GM19463 (cell line): ENCODE results near the gene PRKCZ.

Experiments used
- ATAC-seq: cut with Tn5 transposase; IDR thresholded peaks from one replicate; pipeline ENCODE4 v1.9.1; 2021; ENCODE audit warnings: mild to moderate bottlenecking, moderate library complexity; ENCODE audit not compliant: unreplicated experiment

The PRKCZ gene

DNA sequence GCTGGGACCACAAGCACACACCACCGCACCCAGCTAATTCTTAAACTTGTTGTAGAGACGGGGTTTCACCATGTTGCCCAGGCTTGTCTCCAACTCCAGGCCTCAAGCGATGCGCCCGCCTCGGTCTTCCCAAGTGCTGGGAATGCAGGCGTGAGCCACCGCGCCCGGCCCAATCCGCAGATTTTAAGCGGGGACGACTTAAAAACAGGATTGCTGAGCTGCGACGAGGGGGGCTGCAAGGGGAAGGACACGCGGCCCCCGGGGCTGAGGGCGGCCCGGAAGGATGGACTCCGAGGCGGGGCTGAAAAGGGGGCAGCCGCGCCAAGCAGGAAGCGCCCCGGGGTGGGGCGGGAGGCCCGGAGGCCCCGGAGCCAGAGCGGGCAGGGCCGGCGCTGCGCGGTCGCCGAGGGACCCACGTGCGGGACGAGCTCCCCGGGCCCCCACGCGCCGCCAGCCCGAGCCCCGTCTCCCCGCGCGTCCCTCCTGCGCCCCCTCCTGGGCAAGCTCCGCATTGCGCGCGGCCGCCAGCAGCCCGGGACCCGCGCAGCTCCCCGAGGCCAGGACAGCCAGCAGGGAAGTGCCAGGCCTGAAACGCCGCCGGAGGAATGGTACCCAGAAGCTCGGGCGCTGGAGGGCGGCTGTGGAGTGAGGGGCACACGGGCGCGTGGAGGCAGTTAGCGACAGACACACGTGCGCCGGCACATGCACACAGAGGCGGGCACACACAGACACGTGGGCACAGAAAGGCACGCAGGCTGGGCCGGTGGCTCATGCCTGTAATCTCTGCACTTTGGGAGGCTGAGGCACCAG, 5.5 kb upstream of the PRKCZ start:
- no peak for ATAC-seq

DNA sequence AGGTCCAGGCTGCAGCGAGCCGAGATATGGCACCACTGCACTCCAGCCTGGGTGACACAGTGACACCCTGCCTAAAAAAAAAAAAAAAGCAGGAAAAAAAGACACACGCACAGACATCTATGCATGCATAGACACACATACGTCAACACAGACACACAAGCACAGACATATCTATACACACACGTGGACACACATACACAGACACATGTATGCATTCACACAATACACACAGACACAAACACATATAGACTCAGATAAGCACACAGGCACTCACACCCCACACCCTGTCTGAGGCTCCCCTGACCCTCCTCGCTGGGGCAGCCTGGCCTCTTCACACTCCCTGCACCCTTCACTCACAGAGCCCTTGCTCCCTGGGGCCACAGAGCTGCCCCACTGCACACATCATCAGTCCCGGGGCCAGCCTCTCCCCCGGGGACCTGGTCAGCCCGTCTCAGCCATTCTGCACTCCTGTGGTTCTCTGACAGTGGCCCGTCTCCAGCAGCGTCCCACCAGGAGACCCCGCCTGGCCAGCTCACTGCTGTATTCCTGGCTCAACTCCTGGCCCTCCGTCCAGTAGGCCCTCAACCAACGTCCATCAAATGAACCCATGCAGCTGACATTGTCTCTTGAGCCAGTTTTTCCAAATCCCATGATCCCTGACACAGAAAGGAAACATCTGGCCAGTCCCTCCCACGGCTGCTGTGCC, 4.6 kb upstream of the PRKCZ start:
- ATAC-seq, result no peak

DNA sequence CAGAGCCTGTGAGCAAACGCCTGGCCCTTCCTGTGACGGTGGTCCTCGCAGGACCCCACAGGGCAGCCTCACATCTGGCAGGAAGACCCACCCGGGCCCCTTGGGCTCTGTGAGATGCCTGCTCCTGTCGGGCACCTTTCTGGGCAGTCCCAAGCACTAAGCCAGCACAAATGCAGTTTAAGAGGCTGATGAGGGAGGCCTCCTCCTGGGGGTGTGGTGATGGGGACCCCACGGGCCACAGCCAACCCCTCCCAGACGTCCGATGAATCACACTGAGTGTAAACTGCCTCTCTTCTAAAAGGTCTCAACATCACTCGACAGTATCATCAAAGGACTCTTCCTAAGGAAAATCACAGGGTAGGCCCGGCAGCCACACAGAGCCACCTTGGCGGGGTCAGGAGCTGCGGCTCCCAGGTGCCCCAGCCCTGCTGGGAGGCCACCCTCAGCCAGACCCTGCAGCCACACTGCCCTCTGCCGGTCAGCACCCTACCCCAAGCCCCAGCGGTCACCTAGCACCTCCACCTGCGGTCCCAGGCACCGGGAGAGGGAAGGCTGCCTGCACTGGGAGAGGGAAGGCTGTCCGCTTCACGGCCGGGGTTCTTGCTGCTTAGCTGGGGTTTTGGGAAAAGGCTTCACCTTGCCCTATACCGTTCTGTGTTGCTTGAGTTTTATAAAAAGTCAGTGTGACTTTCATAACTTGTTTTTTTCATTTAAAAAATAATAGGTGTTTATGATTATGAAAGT, 3.9 kb upstream of the PRKCZ start:
- ATAC-seq, result no peak

DNA sequence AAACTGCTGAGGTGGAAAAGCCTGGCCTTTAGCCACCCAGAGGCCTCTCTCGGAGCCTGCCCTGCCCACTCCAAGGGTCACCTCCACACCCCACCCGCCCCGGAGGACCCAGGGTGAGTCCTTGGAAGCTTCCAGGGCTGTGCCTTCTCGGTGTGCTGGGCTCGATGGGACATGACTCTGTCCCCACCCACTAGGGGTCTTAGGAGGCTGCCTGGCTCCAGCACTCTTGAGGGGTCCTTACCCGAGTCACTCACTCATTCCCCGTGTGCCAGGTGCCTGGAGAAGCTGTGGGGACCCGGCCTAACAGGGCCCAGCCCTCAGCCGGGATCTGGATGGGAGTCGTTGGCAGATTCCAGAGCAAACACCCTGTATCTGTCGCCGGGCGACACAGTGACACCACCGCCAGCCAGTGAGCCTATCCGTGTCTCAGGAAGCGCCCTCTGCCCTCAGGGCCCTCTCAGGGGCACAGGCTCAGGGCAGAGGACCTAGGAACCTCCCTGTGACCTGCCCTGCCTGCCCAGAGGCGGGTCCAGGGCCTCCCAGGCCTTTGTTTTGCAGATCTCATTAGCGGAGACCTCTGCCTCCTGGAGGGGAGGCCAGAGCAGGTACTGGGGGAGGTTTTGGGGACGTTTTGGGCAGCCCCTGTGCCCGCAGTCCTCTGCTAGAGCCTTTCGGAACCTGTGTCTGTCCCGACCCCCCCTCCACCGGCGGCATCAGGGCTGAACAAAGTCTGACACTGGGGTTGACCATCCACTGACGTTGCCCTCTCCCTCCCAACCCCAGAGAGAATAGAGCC, 3.1 kb upstream of the PRKCZ start:
- ATAC-seq, result no peak

DNA sequence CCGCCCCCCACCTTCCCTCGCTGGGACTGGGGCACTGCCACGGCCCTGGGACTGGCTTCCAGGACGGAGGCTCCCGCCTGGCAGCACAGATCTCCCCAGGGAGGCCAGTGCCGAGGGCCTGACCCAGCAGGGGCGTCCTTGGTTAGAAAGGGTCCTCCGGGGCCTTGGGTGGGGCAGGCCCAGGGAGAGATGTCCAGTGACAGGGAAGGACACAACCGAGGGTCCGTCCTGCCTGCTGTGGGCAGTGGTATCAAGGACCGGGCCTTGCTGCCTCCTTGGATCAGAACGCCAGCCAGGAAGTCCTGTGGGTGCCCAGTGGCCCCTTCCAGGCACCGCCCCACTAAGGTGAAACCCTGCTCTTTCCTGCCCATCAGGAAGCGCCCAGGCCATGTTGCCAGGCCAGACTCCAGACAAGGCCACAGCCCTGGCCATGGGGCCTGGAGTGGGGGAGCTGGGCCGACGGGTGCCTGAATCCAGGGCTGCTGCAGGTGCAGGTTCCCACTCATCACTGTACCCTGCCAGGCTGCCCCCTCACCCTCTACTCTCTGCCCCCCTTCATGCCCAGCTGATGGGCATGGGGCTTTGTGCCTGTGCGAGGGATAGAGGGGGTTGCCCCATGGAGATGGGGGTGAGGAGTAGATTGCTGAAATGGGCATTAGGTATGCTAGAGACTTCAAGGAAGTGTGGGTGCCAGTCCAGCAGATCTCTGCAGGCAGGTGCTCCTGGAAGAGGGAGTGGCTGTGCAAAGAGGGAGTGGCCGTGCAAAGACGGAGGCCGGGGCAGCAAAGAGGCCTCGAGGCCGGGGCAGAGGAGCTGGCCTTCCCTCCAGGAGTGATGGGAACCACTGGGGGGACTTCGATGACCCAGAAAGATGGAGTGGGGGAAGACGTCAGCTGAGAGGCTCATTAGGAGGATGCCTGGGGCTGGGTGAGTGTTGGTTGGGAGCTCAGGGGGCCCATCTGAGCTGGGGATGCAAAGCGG, 2.2 kb upstream of the PRKCZ start:
- no peak for ATAC-seq

DNA sequence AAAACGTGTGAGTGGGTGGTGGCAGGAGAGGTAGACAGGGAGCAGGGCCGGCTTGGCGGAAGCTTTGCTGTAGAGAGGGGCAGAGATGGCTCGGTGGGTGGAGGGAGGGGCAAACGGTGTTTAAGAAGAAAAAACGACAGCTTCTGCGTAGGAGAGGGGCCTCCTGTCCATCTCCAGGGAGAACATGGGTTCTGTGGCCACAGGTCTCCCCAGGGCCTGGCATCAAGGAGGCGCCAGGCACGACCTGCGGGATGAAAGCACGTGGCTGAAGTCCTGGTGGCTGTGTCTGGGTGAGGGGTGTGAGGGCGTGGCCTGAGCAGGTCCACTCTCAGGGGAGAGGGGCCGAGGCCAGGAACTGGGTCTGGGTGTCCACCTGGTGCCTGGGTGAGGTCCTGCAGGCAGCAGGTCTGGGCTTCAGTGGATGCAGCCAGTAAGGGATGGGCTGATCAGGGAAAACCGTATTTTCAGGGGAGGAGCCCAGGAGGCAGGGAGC, 940 bp upstream of the PRKCZ start:
- ATAC-seq, result no peak

DNA sequence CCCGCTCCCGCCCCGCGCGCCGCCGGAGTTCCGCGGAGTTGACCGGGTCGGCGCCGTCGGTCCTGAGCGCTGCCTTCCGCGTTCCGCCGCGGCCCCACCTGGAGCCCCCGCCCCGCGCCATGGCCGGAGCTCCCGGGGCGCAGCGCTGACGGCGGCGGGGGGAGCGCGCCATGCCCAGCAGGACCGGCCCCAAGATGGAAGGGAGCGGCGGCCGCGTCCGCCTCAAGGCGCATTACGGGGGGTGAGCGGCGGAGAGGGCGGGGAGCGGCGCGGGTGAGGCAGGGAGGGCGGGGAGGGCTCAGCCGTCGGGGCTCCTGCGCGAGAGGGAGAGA, 216 bp downstream of the PRKCZ start:
- no peak for ATAC-seq

DNA sequence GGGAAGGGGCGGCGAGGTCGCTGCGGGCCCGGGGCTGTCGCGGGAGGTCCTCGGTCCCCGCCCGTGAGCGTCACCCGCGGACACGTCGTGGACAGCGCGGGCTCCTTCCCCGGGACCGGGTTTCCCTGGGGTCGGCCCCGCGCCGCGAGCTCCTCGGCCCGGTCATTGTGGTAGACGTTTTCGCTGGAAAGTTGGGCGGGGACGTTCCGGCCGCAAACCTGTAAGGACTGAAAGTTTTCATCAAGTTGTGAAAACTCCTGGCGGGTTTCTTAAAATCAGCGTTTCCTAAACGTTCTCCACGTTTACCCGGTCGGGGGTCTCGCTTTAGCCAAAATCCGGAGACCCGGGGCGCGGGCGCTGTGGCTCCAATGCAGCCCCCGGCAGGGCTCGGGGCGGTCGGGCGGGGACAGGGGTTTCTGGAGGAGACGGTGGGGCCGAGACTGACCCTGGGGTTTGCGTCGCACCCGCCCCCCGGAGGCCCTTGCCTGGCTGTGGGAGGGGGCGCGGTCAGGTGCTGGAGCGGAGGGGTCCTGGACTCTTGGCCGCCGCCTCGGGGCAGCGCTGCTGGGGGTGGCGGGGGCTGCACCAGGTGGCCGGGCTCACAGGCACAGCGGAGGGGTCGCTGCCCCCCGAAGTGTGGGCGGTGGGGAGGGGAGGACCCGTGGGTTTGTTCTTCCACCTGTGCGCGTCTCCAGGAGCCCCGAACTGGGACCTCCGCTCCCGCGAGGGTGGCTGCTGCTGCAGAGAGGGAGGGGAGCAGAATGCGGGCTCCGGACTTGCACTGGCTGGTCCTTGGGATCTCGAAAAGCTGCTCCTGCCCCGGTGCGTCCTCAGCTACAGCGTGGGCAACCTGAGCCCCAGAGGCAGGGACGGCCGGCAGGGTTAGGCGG, 827 bp downstream of the PRKCZ start:
- ATAC-seq, result no peak

DNA sequence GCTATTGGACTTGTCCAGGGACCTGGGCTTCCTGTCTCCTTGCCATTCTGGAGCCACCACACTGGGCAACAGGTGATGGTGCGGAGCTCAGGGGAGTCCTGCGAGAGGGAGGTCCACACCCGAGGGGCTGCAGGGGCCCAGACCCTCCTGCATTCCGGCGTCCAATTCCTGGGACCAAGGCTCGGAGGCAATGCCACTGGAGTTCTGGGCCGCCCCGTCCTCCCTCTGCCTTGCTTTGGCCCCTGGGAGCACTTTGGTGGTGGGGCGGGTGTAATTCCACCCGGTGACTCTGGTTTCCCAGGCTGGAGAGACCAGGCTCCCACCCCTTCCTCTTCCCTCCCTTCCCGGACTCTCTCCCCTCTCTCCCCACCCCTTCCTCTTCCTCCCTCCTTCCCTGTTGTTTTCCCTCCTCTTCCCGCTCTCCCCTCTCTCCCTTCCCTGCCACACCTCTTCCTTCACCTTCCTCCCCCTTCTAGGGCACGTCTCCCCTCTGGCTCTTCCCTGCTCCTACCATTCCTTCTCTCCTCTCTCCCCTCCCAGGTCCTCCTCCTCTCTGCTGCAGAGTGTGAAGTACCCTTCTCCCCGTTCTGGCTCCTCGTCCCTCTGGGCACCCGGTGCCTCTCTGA, 2.0 kb downstream of the PRKCZ start:
- no peak for ATAC-seq

DNA sequence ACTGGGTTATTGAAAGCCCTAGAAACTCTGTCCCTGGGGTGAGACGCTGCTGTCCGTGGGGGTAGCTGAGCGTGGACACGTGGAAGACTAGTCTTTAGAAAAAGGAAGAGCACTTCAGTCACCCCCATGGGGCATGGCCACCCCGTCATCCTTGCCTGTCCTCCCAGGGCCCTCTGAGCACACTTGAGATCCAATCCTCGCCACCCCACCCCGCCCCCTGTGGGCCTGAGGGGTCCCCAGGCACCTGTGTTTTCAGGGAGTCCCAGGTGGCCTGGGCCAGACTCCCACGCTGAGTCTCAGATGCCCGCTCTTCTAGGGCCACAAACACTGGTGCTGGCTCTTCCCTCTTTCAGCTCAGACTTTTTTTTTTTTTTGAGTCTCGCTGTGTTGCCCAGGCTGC, 2.5 kb downstream of the PRKCZ start:
- no peak for ATAC-seq

DNA sequence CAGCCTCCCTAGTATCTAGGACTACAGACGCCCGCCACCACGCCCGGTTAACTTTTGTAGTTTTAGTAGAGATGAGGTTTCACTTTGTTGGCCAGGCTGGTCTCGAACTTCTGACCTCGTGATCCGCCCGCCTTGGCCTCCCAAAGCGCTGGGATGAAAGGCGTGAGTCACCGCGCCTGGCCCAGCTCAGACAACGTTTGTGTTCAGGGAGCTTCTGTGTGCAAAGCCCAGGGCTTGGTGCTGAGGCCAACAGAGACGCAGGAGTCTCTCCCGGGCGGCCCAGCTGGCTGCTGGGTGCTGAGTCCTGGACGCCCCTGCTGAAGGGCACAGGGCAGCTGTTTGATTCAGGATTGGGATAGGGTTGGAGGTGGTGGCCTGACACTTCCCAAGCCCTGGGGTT, 3.0 kb downstream of the PRKCZ start:
- no peak for ATAC-seq

DNA sequence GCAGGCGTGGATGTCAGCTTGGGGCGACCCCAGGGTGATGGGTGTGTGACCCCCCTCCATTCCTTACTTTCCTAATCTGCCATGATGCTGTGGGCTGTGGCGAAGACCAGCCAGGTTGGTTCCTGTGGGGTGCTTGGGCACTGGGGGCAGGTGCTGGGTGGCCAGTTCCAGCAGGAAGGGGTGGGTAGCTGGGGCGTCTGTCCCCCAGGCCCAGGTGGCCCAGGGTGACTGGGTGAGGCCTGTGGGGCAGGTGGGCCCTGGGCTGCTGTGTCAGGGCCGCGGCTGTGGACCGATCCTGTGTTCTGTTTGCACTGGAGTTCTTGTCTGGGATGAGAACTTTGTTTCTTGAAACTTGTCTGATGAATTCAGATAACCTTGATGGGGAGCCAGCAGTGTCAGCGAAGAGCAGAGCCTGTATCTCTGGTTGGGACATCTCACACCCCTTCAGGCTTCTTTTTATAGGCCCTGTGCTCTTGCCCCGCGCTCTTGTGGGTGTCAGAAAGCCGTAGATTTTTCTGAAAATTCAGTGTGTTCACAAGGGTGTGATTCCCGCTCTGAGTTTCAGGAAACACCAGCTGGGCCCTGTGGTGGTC, 3.7 kb downstream of the PRKCZ start:
- no peak for ATAC-seq

DNA sequence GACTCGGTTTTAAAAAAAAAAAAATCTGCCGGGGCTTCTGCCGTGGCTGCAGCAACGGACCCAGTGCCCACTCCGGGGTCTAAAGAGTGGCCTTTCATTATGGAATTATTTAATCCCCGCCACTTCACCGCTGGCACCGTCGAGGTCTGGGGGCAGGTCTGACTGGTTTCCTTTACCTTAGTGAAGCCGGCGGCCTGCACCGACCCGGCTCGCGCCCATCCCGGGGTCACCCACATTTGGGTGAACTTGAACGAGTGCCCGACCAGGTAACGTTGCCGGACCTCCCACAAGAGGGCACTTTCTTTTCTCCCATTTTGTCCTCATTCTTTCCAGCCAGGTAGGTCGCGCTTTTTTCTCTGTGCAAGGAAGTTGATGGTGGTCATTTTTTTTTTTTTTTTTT, 4.3 kb downstream of the PRKCZ start:
- no peak for ATAC-seq

DNA sequence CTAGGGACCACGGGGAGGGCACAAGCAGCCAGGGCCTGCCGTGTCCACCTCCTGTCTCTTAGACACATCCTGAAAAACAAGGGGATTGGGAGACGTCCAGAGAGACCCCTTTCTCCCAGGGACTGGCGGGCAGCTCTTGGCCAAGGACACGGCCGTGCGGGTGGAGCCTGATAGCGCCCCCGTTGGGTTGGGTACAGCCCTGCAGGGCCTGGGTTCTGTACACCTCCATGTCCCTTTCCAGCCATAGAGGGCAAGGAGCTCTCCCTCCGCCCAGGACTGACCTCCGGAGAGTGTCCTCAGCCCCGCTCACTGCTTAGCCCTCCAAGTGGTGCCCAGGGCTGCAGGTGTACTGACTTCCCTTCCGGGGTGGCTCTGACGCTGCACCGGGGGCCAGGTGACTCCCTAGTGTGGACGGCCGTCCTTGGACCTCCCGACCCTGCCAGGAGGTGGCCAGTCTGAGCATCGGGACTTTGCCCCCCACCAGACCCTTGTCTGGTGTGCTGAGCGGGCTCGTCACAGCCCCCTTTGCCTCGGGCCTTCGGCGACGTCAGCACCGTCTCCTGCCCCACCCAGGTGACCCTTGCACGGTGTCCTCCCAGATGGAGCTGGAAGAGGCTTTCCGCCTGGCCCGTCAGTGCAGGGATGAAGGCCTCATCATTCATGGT, 5.8 kb downstream of the PRKCZ start:
- ATAC-seq, result no peak

DNA sequence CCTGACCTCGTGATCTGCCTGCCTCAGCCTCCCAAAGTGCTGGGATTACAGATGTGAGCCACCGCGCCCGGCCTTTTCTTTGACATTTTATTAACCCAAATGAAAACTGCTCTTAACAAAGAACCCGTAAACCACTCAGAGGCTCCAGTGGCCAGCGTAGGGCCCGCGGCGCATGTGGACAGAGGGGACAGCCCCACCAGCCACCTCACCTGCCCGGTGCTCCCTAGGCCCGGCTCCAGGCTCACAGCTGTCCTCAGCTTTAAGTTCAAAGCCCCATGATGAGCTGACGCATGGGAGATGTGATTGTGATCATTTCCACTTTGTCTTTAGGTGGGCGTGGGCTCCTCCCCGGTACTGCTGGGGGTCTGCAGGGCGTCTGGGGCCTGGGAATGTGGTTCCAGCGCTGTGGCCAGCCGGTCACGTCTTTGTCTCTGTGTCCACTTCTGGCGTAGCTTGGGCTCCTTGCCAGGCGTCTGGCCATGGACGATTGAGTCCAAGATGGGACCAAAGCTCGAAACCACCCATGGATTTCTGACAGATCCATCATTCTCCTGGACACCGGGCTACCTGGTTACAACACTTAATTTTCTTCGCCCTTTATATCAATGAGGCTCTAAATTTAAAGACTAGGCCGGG, 6.9 kb downstream of the PRKCZ start:
- no peak for ATAC-seq

DNA sequence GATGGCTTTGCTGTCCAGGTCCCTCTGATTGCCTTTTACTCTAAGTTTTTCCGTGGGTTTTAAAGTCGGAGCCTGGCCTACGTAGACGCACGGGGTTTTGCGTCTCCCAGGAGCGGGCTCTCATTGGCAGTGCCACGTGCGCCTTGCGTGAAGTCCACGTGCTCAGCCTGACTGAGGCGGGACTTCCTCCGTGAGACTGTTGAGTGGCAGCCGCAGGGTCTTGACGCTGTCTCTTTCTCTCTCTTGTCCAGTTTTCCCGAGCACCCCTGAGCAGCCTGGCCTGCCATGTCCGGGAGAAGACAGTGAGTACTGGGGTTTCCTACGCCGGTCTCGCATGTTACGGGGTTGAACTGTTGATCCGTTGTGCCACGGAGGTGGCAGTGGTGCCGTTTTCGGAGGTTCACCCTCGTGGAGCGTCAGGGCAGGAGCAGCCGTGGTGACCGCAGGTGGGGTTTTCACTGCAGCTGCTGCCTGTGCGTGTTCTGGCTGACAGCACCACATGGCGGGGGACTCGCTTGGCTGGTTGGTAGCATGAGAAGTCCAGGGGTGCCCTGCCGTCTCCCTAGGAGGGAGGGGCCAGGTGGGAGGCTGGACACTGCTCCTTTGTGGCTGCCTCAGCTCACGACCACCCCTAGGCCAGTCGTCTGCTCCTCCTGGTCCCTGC, 9.2 kb downstream of the PRKCZ start:
- no peak for ATAC-seq
